Activated CD8-positive, alpha-beta memory T cell treated with anti-CD3 and anti-CD28 coated beads, Interleukin-2, amount 50 U/mL, for 24 hours (primary cell): ENCODE results near the gene TERT.

Experiments used
- DNase-seq: peaks from one replicate; pipeline ENCODE4 v3.0.0-alpha.2; 2020; ENCODE audit errors: extremely low read depth

Gene TERT

DNA sequence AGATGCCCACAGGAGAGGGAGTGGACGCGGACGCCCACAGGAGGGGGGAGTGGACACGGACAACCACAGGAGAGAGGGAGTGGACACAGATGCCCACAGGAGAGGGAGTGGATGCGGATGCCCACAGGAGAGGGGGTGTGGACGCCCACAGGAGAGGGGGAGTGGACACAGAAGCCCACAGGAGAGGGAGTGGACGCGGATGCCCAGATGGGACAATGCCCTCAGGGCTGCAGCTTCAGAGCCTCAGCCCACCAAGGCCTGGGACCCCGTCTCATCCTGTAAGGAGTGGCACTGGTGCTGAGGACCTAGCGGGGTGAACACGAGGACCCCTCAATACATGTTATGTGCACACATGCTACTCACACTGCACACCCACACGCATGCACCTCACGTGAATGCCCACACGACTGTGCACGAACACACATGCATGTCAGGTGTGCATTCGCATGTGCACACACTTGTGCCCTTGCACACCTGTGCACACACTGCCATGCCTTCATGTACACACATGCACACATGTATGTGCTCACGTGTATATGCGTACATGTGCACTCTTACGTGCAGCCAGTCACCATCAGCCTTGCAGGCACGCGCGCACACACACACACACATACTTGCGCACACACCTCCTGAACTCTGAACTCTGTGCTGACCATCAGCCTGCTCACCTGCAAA lies 34.9 kb downstream of the TERT start:
- no peak for DNase-seq

GRCh38 chr5:1257841-1258240 lies 37.0 kb downstream of the TERT start:
- no peak for DNase-seq

- no peak for DNase-seq
Measured at GRCh38 chr5:1257363-1257762, 37.5 kb downstream of the TERT start.

DNA sequence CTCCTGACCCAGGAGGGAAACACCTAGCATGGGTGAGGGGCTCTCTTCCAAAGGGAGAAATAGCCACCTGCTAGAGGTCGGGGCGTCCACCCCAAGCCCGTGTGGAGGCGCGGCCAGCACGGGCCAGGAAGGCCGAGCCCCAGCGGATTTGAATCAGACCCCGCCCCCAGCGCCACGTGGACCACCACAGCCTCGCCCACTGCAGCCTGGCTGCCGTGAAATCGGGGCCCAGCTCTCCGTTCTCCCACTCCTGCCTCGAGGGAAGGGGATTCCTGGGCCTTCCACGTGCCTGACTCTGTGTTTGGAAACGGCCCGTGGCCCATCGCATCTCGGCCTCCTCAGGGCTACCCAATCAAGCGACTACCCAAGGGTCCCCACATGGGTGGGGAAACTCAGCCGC lies 38.1 kb downstream of the TERT start:
- DNase-seq = no peak

- DNase-seq = no peak
Measured at GRCh38 chr5:1255081-1255561, 39.7 kb downstream of the TERT start.

- DNase-seq = no peak
Measured at GRCh38 chr5:1254196-1254595, 40.7 kb downstream of the TERT start.

DNA sequence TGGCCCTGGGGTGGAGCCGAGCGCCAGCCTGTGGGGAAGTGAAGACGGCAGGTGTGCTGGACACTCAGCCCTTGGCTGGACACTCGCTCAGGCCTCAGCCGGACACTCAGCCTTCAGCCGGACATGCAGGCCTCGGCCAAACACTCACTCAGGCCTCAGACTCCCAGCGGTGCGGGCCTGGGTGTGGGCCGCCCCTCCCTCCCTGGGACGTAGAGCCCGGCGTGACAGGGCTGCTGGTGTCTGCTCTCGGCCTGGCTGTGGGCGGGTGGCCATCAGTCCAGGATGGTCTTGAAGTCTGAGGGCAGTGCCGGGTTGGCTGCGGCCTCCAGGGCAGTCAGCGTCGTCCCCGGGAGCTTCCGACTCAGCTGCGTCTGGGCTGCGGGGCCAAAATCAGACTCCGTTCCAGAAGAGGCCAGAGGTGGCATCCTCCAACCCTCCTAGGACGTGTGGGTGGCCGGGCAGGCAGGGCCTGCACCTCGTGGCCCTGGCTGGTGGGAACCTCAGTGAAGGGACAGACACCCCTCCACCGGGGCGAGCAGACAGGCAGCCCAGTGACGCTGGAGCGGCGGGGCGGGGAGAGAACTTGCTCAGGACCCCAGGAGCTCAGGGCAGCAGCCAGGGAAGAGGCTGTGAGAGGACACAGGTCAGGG lies 41.3 kb downstream of the TERT start:
- DNase-seq = no peak

- DNase-seq = no peak
Measured at GRCh38 chr5:1252681-1253080, 42.2 kb downstream of the TERT start.

- no peak for DNase-seq
Measured at GRCh38 chr5:1251678-1252580, 42.9 kb downstream of the TERT start.

GRCh38 chr5:1249366-1250280 lies 45.2 kb downstream of the TERT start:
- DNase-seq = no peak

GRCh38 chr5:1247811-1248210 lies 47.1 kb downstream of the TERT start:
- no peak for DNase-seq

DNA sequence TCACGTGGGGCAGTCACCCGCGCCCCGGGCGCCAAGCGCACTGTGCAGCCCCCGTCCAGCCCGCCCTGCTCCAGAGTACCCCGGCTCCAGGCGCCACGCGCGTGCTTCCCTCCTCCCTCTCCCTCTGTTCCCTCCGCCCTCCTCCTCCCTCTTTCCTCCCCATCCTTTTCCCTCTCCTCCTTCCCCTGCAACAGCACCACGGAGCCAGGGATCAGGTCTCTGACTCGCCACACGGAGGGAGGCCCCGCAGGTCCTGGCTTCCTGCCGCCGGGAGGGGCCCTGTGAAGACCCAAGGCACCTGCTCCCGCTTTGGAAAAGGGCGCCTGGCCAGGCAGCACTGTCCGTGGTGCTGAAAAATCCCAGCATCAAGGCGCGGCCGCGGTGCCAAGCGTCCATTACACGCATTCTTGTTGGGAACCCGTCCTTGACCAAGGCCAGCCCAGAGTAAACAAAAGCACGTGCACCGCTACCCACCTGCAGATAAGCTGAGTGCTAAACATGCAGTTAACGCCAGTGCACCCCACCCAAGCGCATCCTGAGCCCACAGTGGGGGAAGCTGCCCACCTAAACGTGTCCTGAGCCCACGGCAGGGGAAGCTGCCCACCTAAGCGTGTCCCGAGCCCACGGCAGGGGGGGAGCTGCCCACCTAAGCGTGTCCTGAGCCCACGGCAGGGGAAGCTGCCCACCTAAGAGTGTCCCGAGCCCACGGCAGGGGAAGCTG lies 48.0 kb downstream of the TERT start:
- no peak for DNase-seq

GRCh38 chr5:1245905-1246576 lies 48.8 kb downstream of the TERT start:
- no peak for DNase-seq

DNA sequence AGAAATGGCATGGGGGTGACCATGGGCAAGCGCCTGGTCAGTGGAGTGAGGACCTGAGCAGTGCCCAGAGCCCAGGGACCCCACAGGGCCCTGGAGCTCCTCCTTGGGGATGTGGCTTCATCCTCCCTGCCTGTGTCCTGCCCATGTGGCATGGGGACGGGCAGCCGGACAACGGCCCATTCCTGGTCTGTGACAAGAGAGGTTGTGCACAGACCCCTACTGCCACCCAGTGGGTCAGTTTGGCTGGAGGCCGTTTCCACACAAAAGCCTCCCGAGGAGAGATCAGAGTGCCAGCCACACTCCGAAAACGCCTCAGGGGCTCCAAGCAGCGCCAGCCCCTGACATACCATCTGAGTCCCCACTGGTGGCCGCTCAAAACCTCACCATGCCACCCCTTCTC lies 49.9 kb downstream of the TERT start:
- no peak for DNase-seq

DNA sequence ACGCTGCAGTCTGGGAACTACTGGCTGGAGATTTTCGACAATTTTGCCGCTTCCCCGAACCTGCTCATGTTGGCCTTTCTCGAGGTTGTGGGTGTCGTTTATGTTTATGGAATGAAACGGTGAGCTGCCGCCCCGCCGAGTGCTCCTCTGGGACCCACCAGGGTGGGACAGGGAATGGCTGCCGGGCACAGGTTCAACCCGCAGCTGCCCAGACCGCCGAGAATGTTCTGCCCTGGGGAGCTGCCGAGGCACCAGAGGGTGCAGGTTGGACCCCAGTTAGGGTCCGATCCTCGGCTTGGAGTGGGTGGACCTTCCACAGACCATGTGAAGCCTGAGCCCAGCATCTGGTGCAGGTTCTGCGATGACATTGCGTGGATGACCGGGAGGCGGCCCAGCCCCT lies 50.6 kb downstream of the TERT start:
- no peak for DNase-seq

DNA sequence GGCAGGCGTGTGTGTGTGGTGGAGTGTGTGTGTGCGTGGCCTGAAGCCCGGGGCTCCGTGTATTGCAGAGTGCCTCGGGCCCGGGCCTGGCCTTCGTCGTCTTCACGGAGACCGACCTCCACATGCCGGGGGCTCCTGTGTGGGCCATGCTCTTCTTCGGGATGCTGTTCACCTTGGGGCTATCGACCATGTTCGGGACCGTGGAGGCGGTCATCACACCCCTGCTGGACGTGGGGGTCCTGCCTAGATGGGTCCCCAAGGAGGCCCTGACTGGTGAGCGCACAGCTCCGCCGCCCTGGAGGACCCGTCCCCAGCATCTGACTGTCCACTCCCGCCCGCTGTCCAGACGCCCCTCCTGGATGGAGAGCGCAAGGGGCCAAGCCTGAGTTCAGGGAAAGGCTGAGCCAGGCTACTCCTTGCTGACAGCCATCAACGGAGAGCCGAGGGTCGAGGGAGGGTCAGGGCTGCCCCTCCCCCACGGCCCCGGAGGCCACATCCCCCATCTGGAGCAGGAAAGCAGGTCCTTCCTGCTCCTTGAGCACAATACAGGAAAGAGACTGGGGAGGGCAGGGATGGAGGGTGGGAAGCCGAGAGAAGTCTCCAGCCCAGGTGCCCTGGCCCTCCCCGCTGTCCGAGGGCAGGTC lies 51.3 kb downstream of the TERT start:
- DNase-seq = no peak

DNA sequence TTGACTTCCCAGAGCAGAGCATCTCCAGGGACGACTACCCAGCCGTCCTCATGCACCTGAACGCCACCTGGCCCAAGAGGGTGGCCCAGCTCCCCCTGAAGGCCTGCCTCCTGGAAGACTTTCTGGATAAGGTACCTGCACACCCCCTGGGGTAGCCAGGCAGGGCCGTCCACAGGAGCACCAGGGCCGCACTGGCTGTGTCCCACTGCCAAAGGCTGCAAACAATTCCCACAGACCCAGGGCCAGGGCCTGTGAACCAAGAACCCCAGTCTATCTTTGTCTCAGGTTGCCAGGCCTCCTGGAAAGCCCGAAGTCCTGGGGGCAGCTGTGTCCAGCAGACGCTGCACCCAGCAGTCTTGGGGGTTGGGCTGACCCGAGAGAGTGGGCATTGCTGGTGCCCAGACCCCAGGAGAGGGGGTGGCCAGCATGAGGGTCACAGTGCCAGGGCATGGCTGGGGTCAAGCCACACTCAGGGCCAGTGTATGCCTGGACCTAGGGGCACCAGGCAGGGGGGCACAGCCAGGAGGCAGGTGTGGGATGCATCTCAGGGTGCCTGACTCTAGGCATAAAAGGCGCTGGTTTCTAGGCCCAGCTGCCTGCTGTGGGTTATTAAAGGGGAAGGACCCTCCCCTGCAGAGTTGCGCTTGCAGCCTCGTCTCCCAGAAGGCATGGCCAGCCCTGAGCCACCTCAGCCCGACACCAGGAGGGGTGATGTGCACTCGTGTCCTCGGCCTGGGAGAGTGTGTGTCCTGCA lies 52.0 kb downstream of the TERT start:
- DNase-seq = no peak

GRCh38 chr5:1241509-1242080 lies 53.3 kb downstream of the TERT start:
- no peak for DNase-seq
